ENCODE measurements around the gene SMIM45.

SMIM45 gene

DNA sequence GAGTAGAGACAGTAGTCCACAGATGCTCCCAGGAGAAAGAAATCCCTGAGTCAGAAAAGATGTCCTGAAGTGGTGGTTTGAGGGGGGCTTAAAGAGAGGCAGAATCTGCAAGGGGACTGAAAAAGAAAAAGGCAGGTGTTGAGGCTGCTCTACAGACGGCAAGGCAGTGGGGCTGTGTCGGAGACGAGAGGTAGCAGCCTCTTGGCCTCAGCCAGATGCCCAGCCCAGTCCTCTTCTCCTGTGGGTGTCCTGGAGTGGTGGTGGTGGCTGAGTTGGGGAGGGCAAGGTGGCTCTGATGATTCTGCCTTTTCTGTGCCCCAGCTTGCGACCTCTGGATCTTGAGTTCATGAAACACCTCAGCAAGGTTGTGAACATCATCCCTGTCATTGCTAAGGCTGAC, 37.3 kb downstream of the SMIM45 start:
- Mint-ChIP-seq H3K9me3 (ENCODE audit: low read depth) (no peaks in the 10 kb centered on the region), H3K4me1 (ENCODE audit: low read depth) (no peaks in the 10 kb centered on the region)
- DNase-seq (ENCODE audit: low spot score, unreplicated experiment), result no peak

DNA sequence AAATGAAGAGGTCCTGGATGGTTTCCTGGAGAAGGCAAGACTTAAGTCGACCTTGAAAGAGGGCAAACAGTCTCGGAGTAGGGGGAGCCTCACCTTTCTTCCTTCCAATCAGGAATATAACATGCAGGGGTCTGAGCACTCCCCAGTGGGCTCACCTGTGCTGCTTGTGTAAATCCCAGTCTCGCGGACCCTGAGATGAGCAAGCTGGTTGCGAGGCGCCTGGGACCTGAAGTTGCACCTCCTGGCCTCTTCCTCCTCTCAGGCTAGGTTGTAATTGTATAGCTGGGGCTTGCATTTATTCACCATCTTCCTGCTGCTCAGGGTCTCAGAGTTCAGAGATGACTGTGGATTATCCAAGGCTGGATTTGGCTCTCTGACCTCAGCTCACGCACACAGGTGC, 39.2 kb downstream of the SMIM45 start:
- H3K9me3 Mint-ChIP-seq (ENCODE audit: low read depth), result no peaks in the 10 kb centered on the region
- no peak for DNase-seq (ENCODE audit: low spot score, unreplicated experiment)
- H3K36me3 Mint-ChIP-seq (ENCODE audit: insufficient read depth), result peaks cover 9% of the 10 kb centered on the region
- H3K27ac Mint-ChIP-seq, result no peak overlapping the region
- no peaks in the 10 kb centered on the region for H3K27me3 Mint-ChIP-seq
- H3K4me1 Mint-ChIP-seq (ENCODE audit: low read depth), result no peaks in the 10 kb centered on the region
- TF ChIP-seq, protein P1, sequence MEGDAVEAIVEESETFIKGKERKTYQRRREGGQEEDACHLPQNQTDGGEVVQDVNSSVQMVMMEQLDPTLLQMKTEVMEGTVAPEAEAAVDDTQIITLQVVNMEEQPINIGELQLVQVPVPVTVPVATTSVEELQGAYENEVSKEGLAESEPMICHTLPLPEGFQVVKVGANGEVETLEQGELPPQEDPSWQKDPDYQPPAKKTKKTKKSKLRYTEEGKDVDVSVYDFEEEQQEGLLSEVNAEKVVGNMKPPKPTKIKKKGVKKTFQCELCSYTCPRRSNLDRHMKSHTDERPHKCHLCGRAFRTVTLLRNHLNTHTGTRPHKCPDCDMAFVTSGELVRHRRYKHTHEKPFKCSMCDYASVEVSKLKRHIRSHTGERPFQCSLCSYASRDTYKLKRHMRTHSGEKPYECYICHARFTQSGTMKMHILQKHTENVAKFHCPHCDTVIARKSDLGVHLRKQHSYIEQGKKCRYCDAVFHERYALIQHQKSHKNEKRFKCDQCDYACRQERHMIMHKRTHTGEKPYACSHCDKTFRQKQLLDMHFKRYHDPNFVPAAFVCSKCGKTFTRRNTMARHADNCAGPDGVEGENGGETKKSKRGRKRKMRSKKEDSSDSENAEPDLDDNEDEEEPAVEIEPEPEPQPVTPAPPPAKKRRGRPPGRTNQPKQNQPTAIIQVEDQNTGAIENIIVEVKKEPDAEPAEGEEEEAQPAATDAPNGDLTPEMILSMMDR (IDR thresholded peaks at IDR 0.05; ENCODE audit: unreplicated experiment), result no peak
- H3K4me3 Mint-ChIP-seq (ENCODE audit: low read depth), result no peak overlapping the region

More for the DNA sequence above, 37.3 kb downstream of the SMIM45 start:
- Mint-ChIP-seq H3K27ac (peak overlapping the region; percentile 34), H3K4me3 (ENCODE audit: low read depth) (no peak overlapping the region), H3K36me3 (ENCODE audit: insufficient read depth) (peaks cover 9% of the 10 kb centered on the region), H3K27me3 (no peaks in the 10 kb centered on the region)
- TF ChIP-seq, protein P1 (IDR thresholded peaks at IDR 0.05; ENCODE audit: unreplicated experiment), result no peak

DNA sequence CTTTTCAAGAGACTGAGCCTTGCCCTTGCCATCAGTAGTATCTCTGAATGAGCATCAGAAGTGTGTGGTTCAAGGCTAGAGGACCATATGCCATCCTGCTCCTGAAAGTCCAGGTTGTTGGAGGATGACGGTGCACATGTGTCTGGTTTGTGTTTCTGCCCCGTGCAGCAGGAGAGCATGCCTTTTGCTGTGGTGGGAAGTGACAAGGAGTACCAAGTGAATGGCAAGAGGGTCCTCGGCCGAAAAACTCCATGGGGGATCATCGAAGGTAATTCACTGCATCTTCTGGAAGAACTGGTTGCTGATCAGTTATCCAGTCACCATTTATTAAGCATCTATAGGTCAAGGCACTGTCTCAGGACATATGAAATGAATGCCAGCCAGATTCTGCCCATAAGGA, 40.5 kb downstream of the SMIM45 start:
- H3K27ac Mint-ChIP-seq, result no peak overlapping the region
- no peaks in the 10 kb centered on the region for H3K9me3 Mint-ChIP-seq (ENCODE audit: low read depth)
- DNase-seq (ENCODE audit: low spot score, unreplicated experiment), result no peak
- no peak overlapping the region for H3K4me3 Mint-ChIP-seq (ENCODE audit: low read depth)
- peaks cover 10% of the 10 kb centered on the region for H3K36me3 Mint-ChIP-seq (ENCODE audit: insufficient read depth)
- no peaks in the 10 kb centered on the region for H3K27me3 Mint-ChIP-seq
- H3K4me1 Mint-ChIP-seq (ENCODE audit: low read depth), result no peaks in the 10 kb centered on the region
- TF ChIP-seq, protein P1 (IDR thresholded peaks at IDR 0.05; ENCODE audit: unreplicated experiment), result no peak

DNA sequence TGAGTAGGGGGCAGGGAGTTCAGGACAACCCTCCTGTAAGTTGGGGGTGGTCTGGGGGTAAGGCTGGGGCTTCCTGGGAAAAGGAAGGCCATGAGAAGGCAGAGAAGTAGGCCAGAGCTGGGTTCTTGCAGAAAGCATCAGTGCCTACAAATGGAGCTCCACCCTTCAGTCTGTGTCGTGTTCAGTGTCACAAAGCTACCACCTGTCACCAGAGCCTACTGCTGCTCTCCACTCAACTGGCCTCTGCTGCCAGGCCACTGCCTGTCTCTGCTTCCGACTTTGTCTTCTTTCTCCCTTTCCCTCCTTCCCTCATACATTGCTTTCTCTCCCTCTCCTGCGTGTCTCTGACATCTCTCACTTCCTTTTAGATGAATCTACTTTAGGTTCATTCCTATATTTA, 43.3 kb downstream of the SMIM45 start:
- Mint-ChIP-seq H3K36me3 (ENCODE audit: insufficient read depth) (peaks cover 8% of the 10 kb centered on the region), H3K4me3 (ENCODE audit: low read depth) (no peak overlapping the region), H3K9me3 (ENCODE audit: low read depth) (no peaks in the 10 kb centered on the region), H3K27ac (no peak overlapping the region), H3K27me3 (peaks cover 5% of the 10 kb centered on the region), H3K4me1 (ENCODE audit: low read depth) (no peaks in the 10 kb centered on the region)
- TF ChIP-seq, protein P1 (IDR thresholded peaks at IDR 0.05; ENCODE audit: unreplicated experiment), result no peak
- DNase-seq (ENCODE audit: low spot score, unreplicated experiment), result no peak

DNA sequence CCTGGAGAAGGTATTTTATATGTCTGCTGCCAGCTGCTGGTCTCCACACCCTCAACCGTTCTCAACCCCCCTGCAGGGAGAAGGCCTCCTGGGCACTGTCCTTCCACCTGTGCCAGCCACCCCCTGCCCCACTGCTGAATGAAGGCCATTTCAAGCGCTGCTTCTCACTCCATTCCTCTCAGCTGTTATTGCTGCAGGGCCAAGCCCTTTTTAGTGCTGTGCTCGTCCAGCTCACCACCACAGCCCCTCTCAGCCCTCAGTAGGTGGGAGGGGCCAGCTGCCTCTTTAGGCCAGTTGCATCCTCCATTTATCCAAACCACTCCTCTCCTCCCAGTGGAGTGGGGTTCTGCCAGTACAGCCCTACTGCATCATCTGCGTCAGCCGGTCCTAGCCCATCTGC, 44.9 kb downstream of the SMIM45 start:
- Mint-ChIP-seq H3K27me3 (peaks cover 12% of the 10 kb centered on the region), H3K4me1 (ENCODE audit: low read depth) (no peaks in the 10 kb centered on the region), H3K4me3 (ENCODE audit: low read depth) (no peak overlapping the region), H3K9me3 (ENCODE audit: low read depth) (no peaks in the 10 kb centered on the region), H3K36me3 (ENCODE audit: insufficient read depth) (peaks cover 6% of the 10 kb centered on the region), H3K27ac (no peak overlapping the region)
- DNase-seq (ENCODE audit: low spot score, unreplicated experiment), result no peak
- TF ChIP-seq, protein P1 (IDR thresholded peaks at IDR 0.05; ENCODE audit: unreplicated experiment), result no peak
